Body of pancreas (tissue), 4 donors: ENCODE measurements around the gene FOXD4L6.
"Not testable (repeated sequence)": the region's sequence is repeated elsewhere in the genome, so short reads cannot be mapped to it uniquely, and the experiment has no call there.

ENCODE experiments used
- POLR2A ChIP-seq, 3 donors: fragments of 450-650 bp; IDR thresholded peaks; one replicate each; pipeline ENCODE4 v1.6.1; 2016; ENCODE audit warnings: antibody characterized with exemption in 3 of 3, mild to moderate bottlenecking in 2 of 3
- TF ChIP-seq, protein P1 (sequence below), 7 experiments: fragments of 450-650 bp in 4 of 7; fragments of 200-600 bp in 3 of 7; sonication (generic) in 3 of 7; IDR thresholded peaks; one replicate each; pipeline ENCODE4 v1.5.1; 2016 to 2019; ENCODE audit warnings: antibody characterized with exemption in 7 of 7

DNA sequence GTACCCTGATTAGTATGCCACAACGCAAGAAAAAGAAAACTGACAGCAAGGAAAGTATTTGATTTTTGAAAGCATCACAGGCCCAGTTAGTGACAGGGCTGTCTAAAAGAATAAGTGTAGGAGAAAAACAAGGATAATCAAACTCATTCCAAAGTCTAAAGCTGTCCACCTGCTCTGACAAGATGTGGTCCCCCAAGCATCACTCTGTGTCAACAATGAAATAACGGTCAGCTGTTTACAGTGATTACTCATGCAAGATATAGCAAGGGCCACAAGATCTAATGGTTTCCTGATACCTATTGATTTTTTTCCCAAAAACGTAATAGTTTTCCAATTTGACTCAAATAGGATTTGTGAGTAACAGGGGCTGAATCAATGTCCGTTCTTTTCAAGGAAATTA lies 46.5 kb upstream of the FOXD4L6 start:
- TF ChIP-seq, protein P1, sequence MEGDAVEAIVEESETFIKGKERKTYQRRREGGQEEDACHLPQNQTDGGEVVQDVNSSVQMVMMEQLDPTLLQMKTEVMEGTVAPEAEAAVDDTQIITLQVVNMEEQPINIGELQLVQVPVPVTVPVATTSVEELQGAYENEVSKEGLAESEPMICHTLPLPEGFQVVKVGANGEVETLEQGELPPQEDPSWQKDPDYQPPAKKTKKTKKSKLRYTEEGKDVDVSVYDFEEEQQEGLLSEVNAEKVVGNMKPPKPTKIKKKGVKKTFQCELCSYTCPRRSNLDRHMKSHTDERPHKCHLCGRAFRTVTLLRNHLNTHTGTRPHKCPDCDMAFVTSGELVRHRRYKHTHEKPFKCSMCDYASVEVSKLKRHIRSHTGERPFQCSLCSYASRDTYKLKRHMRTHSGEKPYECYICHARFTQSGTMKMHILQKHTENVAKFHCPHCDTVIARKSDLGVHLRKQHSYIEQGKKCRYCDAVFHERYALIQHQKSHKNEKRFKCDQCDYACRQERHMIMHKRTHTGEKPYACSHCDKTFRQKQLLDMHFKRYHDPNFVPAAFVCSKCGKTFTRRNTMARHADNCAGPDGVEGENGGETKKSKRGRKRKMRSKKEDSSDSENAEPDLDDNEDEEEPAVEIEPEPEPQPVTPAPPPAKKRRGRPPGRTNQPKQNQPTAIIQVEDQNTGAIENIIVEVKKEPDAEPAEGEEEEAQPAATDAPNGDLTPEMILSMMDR (IDR thresholded peaks at IDR 0.05), result not testable (repeated sequence)
- TF ChIP-seq POLR2A (IDR thresholded peaks at IDR 0.05), result not testable (repeated sequence)
